B cell (primary cell): ENCODE data around the gene SCPEP1. TPM values are rescaled to one million over a fixed set of nuclear protein-coding genes. Genes with fewer than 3 reads are reported as not detected.

Source experiments
- ATAC-seq: fragments of 200-7000 bp; cut with Tn5 transposase; one replicate; pipeline ENCODE4 v1.10.0; 2021; ENCODE audit warnings: low read depth, mild to moderate bottlenecking, moderate number of reproducible peaks, moderate library complexity
- CTCF ChIA-PET: fragments of 350-600 bp; sonication (Branson Sonifier 250); formaldehyde crosslinking; loops from one replicate; lab custom pipeline; 2021; ENCODE audit warnings: antibody characterized with exemption, inconsistent platforms; lab: Charles Lee
- POLR2A ChIA-PET: fragments of 350-600 bp; sonication (Branson Sonifier 250); formaldehyde crosslinking; loops from one replicate; lab custom pipeline; 2021; ENCODE audit warnings: antibody characterized with exemption; lab: Charles Lee
- DNase-seq: peaks from one replicate; pipeline ENCODE4 v3.0.0; 2013
- H2AFZ ChIP-seq: 2 replicates; pipeline ENCODE4 v1.6.1; 2012; ENCODE audit warnings: mild to moderate bottlenecking, low read depth, low read length; ENCODE audit not compliant: insufficient read depth, poor library complexity, severe bottlenecking
- H3K27ac ChIP-seq, 2 donors: 1 replicate in 1 of 2; 2 replicates in 1 of 2; pipeline ENCODE4 v1.5.1; 2012 to 2013; ENCODE audit warnings: low read length in 2 of 2, mild to moderate bottlenecking in 2 of 2, moderate library complexity in 1 of 2
- H3K27me3 ChIP-seq, 4 experiments: fragments of 200-600 bp in 1 of 4; sonication (generic) in 1 of 4; replicated peaks in 1 of 4; 1 replicate in 2 of 4; 2 replicates in 2 of 4; pipeline versions ENCODE4 v1.6.1 to v1.7.0; 2013 to 2016; ENCODE audit warnings: low read length in 3 of 4, mild to moderate bottlenecking in 2 of 4, mixed read lengths in 1 of 4, moderate library complexity in 1 of 4; ENCODE audit not compliant: insufficient read depth in 4 of 4, control insufficient read depth in 3 of 4; ENCODE audit errors: control extremely low read depth in 1 of 4
- H3K36me3 ChIP-seq, 2 experiments: replicated peaks in 1 of 2; 1 replicate in 1 of 2; 2 replicates in 1 of 2; pipeline versions ENCODE4 v1.6.1 to v1.7.1; 2013; ENCODE audit warnings: low read length in 1 of 2; ENCODE audit not compliant: insufficient read depth in 2 of 2, control insufficient read depth in 1 of 2; ENCODE audit errors: control extremely low read depth in 1 of 2, extremely low read depth in 1 of 2
- H3K4me1 ChIP-seq, 2 donors: fragments of 200-600 bp in 1 of 2; sonication (generic) in 1 of 2; 1 replicate in 1 of 2; 2 replicates in 1 of 2; pipeline versions ENCODE4 v1.5.1 to v1.6.1; 2013 to 2017; ENCODE audit warnings: low read length in 2 of 2; ENCODE audit not compliant: control insufficient read depth in 2 of 2, insufficient read depth in 2 of 2
- H3K4me2 ChIP-seq: replicated peaks from 2 replicates; pipeline ENCODE3; 2012; ENCODE audit warnings: mild to moderate bottlenecking, low read depth, low read length; ENCODE audit not compliant: poor library complexity, severe bottlenecking
- H3K4me3 ChIP-seq, 5 experiments: fragments of 200-600 bp in 1 of 5; sonication (generic) in 1 of 5; 1 replicate in 3 of 5; 2 replicates in 2 of 5; pipeline versions ENCODE4 v1.5.1 to v1.7.0; 2011 to 2016; ENCODE audit warnings: low read length in 4 of 5, mild to moderate bottlenecking in 4 of 5, low read depth in 2 of 5, control low read depth in 1 of 5, moderate library complexity in 1 of 5; ENCODE audit not compliant: insufficient read depth in 1 of 5; ENCODE audit errors: control extremely low read depth in 1 of 5, extremely low read depth in 1 of 5
- H3K79me2 ChIP-seq: fragments of 200-600 bp; sonication (generic); one replicate; pipeline ENCODE4 v1.6.0; 2016; ENCODE audit warnings: low read length; ENCODE audit not compliant: control insufficient read depth, insufficient read depth
- H3K9ac ChIP-seq: fragments of 200-600 bp; sonication (generic); 2 replicates; pipeline ENCODE4 v1.6.1; 2017; ENCODE audit warnings: mild to moderate bottlenecking, low read length, moderate library complexity
- H3K9me3 ChIP-seq, 3 donors: one replicate each; pipeline versions ENCODE4 v1.6.1 to v1.7.1; 2013; ENCODE audit warnings: low read length in 2 of 3; ENCODE audit not compliant: control insufficient read depth in 2 of 3, insufficient read depth in 1 of 3; ENCODE audit errors: control extremely low read depth in 1 of 3
- H4K20me1 ChIP-seq: 2 replicates; pipeline ENCODE4 v1.6.0; 2012; ENCODE audit warnings: mild to moderate bottlenecking, low read length; ENCODE audit not compliant: insufficient read depth, control insufficient read depth, poor library complexity, severe bottlenecking
- H3K27ac Mint-ChIP-seq: one replicate; pipeline ENCODE4 v1.8.0; 2021; ENCODE audit warnings: mixed read lengths
- H3K27me3 Mint-ChIP-seq: one replicate; pipeline ENCODE4 v1.8.0; 2021; ENCODE audit warnings: mixed read lengths
- H3K4me1 Mint-ChIP-seq: one replicate; pipeline ENCODE4 v1.8.0; 2021; ENCODE audit warnings: mixed read lengths
- H3K4me3 Mint-ChIP-seq: one replicate; pipeline ENCODE4 v1.8.0; 2021; ENCODE audit warnings: mixed read lengths
- H3K9me3 Mint-ChIP-seq: one replicate; pipeline ENCODE4 v1.8.0; 2022; ENCODE audit warnings: mixed read lengths; ENCODE audit not compliant: insufficient read depth
- CTCF ChIP-seq: fragments of 200-600 bp; IDR thresholded peaks from one replicate; pipeline ENCODE4 v1.8.0; 2022; ENCODE audit warnings: antibody characterized with exemption, mild to moderate bottlenecking
- EZH2 ChIP-seq: IDR thresholded peaks from 2 replicates; pipeline ENCODE4 v1.6.1; 2012; ENCODE audit warnings: borderline replicate concordance, low read depth, mild to moderate bottlenecking, moderate library complexity, low read length; ENCODE audit not compliant: insufficient read depth, poor library complexity, severe bottlenecking
- WGBS: methylation state at CpG from one replicate; pipeline ENCODE4 v1.1.5; 2013; ENCODE audit warnings: missing lambda C conversion rate; ENCODE audit not compliant: insufficient coverage; 5-methylcytosine and 5-hydroxymethylcytosine counted together
- intact Hi-C: fragments of 100-400 bp; cut with micrococcal nuclease; formaldehyde crosslinking; loops from one replicate; pipeline ENCODE4 v1.10.0; 2022
- polyA plus RNA-seq: library from polyadenylated mRNA; depleted of rRNA; stranded (reverse); fragments of >200 nt; gene quantifications from 2 replicates; pipeline ENCODE4 v1.2.3, GENCODE V29; 2012
- total RNA-seq, 2 donors: library from RNA; stranded (reverse); fragments of 120-200 nt in 1 of 2; gene quantifications; 1 replicate in 1 of 2; 2 replicates in 1 of 2; pipeline versions ENCODE4 v1.2.3 to v1.2.4, GENCODE V29; 2013 to 2022

SCPEP1 gene
- total and polyA plus RNA-seq, 2 donors (not counting 1 experiment from before 2014, with no cell fraction given): 66.6 to 121 TPM

DNA sequence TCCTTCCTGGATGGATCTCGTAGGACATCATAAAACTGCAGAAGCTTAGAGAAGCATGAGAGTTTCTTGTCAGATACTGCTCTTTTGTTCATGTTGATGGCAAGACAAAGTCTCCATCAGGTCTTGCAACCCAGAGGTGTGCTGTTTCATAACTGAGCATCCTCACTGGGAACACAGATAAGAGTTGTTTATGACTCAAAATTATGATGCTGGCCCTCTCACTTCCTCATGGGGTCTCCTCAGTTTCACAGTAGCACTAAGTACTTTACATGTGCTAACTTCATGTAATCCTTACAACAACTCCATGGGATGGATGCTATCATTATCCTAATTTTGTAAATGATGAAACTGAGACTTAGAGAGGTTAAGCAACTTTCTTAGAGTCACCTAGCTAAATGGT, 14.4 kb downstream of the SCPEP1 start:
- H3K9me3 ChIP-seq: no peaks in the 10 kb centered on the region
- peaks cover 18 to 80% of the 10 kb centered on the region in 2 experiments for H3K36me3 ChIP-seq
- H3K27ac ChIP-seq: no peak overlapping the region
- Mint-ChIP-seq H3K27me3 (no peaks in the 10 kb centered on the region), H3K4me1 (no peaks in the 10 kb centered on the region), H3K9me3 (no peaks in the 10 kb centered on the region), H3K4me3 (no peak overlapping the region), H3K27ac (peak overlapping the region; percentile 15)
- 100% methylated on average over 1 of the region's 1 CpG for WGBS
- intact Hi-C loops: no loop called here
- H3K79me2 ChIP-seq: no peaks in the 10 kb centered on the region
- H3K27me3 ChIP-seq: no peaks in the 10 kb centered on the region
- no peak for TF ChIP-seq EZH2
- TF ChIP-seq CTCF: no peak
- no peak overlapping the region for H3K4me2 ChIP-seq
- ATAC-seq (no peak), DNase-seq (no peak)
- no peaks in the 10 kb centered on the region for H3K4me1 ChIP-seq
- H3K4me3 ChIP-seq: no peak overlapping the region
- no peak overlapping the region for H2AFZ ChIP-seq
- no peaks in the 10 kb centered on the region for H4K20me1 ChIP-seq
- ChIA-PET POLR2A (no interaction called here), CTCF (no interaction called here)
- no peak overlapping the region for H3K9ac ChIP-seq

DNA sequence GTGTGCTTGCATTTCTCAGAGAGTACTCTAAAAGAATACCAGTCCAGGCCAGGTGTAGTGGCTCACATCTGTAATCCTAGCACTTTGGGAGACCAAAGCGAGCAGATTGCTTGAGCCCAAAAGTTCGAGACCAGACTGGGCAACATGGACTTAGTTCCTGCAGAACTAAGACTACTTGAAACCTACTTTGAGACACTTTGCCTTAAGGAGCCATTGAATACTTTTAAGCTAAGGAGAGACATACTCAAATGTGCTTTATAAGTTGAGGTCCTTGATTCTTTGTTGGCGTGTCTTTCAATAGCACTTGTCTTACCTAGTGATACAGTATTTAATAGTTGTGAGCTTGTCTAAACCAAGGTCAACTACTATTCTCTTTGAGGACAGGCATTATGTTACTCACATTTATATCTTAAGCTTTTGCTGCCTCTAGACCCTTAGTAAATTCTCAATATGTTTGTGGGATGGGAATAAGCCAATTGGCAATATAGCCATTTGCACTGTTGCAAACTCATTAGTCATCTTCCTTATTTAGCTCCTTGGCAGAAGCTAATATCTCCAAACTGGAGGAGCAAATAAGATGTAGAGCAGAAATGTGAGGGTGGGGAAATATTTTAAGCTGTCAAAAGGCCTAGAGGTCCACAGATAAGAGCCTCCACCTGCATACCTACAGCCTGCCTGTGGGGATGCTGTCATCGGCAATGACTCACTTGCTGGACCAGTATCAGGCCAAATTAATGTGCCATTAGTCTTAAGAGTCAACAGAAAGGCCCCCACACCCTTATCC, 16.3 kb downstream of the SCPEP1 start:
- Histone ChIP-seq H3K36me3 (peaks cover 19 to 81% of the 10 kb centered on the region in 2 experiments), H4K20me1 (no peaks in the 10 kb centered on the region), H2AFZ (no peak overlapping the region), H3K4me3 (no peak overlapping the region), H3K27me3 (no peaks in the 10 kb centered on the region), H3K9ac (no peak overlapping the region), H3K79me2 (no peaks in the 10 kb centered on the region), H3K27ac (no peak overlapping the region), H3K4me2 (no peak overlapping the region), H3K4me1 (no peaks in the 10 kb centered on the region), H3K9me3 (no peaks in the 10 kb centered on the region)
- ATAC-seq (no peak), DNase-seq (no peak)
- Mint-ChIP-seq H3K27ac (no peak overlapping the region), H3K27me3 (no peaks in the 10 kb centered on the region), H3K9me3 (no peaks in the 10 kb centered on the region), H3K4me3 (no peak overlapping the region), H3K4me1 (no peaks in the 10 kb centered on the region)
- intact Hi-C loops: no loop called here
- ChIA-PET POLR2A (interaction anchor here (1.4 kb wide), 1 partner anchor 10 kb away, joined by 3 read pairs; no protein-coding TSS in a partner anchor), CTCF (no interaction called here)
- TF ChIP-seq EZH2 (no peak), CTCF (no peak)
- 100% methylated on average over 1 of the region's 4 CpGs for WGBS
